ENCODE measurements around the gene SLC25A48.

Gene SLC25A48

DNA sequence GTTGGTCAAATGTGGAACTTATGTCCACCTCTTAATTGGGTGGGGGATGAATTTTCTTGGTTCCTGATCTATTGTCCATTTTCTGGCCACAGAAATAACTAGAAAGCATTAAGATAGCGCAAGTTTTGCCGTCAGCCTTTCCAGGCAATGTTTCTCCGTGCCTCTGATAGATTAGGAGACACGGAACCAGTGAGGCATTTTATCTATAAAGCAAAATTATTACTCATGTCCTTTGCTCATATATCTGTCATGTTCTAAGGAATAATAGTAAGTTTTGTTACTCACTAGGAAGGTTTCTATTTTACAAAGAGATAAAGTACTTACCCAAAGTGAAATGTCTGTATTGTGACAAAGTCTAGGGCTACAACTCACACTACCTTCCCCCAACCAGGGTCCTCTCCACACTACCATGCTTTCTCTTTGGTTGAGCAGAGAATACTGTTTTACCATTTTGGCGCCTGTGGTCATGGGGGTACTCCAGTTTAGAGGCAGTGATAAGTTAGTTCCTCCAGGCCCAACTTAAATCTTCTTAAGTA lies 81.1 kb downstream of the SLC25A48 start:
- Histone ChIP-seq H3K36me3 (ENCODE audit: insufficient read depth, low read length) (no peaks in the 10 kb centered on the region), H3K79me2 (ENCODE audit: insufficient read depth, low read length) (no peaks in the 10 kb centered on the region), H3K9ac (ENCODE audit: low read depth, low read length) (no peak overlapping the region), H3K27ac (ENCODE audit: low read length) (no peak overlapping the region), H3K4me3 (ENCODE audit: low read depth in 1 of 2, low read length in 2 of 2) (no peak overlapping the region), H3K27me3 (ENCODE audit: insufficient read depth, low read length, poor library complexity) (peaks cover 58% of the 10 kb centered on the region), H3K4me2 (ENCODE audit: insufficient read depth, low read length) (no peak overlapping the region), H4K20me1 (ENCODE audit: insufficient read depth, low read length) (no peaks in the 10 kb centered on the region), H2AFZ (ENCODE audit: low read depth, low read length) (no peak overlapping the region), H3K4me1 (ENCODE audit: insufficient read depth, low read length) (no peaks in the 10 kb centered on the region), H3K9me3 (ENCODE audit: insufficient read depth, low read length, severe bottlenecking) (no peaks in the 10 kb centered on the region)
- TF ChIP-seq, protein P1, sequence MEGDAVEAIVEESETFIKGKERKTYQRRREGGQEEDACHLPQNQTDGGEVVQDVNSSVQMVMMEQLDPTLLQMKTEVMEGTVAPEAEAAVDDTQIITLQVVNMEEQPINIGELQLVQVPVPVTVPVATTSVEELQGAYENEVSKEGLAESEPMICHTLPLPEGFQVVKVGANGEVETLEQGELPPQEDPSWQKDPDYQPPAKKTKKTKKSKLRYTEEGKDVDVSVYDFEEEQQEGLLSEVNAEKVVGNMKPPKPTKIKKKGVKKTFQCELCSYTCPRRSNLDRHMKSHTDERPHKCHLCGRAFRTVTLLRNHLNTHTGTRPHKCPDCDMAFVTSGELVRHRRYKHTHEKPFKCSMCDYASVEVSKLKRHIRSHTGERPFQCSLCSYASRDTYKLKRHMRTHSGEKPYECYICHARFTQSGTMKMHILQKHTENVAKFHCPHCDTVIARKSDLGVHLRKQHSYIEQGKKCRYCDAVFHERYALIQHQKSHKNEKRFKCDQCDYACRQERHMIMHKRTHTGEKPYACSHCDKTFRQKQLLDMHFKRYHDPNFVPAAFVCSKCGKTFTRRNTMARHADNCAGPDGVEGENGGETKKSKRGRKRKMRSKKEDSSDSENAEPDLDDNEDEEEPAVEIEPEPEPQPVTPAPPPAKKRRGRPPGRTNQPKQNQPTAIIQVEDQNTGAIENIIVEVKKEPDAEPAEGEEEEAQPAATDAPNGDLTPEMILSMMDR (IDR thresholded peaks at IDR 0.05; ENCODE audit: borderline replicate concordance, extremely low read depth, low read length, poor library complexity, severe bottlenecking): no peak
- TF ChIP-seq EZH2 (IDR thresholded peaks at IDR 0.05; ENCODE audit: borderline replicate concordance, low read depth, low read length, severe bottlenecking): no peak
- DNase-seq: no peak
- ATAC-seq (ENCODE audit: insufficient read depth, low read depth): no peak

DNA sequence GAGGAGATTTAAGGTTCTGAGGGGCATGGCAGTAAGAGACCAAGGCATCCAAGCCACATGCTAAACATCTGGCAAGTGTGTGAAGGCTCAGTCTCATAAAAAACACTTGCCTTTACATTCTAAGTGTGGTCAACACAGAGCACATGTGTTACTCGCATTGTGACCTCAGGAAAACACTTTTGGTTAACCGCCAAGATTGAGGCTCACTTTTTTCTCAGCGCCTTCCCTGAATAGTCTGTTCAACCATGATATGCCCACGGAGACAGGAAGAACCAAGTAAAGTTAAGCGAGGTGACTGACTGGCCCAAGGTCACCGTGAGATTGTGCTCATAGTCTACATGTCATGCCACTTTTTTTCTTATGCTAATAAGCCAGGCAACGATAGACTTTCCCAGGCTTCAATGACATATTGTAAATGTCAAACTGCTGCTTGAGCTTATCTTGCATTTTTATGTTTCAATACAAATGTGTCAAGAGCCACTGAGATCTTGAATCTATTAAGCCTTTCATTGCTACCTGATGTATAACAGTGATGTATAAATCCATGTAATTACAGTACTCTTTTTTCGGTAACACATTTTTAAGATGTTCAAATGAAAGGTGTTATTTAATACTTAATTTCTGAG lies 82.3 kb downstream of the SLC25A48 start:
- no peak for ATAC-seq (ENCODE audit: insufficient read depth, low read depth)
- TF ChIP-seq, protein P1 (IDR thresholded peaks at IDR 0.05; ENCODE audit: borderline replicate concordance, extremely low read depth, low read length, poor library complexity, severe bottlenecking): no peak
- no peak for TF ChIP-seq EZH2 (IDR thresholded peaks at IDR 0.05; ENCODE audit: borderline replicate concordance, low read depth, low read length, severe bottlenecking)

DNA sequence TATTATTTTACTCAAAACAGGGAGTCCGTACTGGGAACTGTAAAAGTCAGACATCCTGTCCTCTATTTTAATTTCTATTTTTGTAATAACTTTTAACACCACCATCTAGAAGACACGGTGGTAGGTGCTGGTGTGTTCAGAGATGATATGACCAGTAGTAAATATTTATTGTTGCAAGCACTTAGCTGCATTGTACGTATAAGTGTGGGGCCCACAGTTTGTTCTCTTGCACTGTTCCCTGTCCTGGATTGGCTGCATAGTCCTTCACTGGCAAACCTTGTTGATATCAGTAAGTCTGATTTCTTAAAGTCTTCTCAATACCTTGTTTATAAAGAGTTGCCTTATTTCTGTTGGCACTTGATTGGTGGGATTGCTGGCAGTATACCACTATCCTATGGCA lies 85.7 kb downstream of the SLC25A48 start:
- H3K9me3 ChIP-seq (ENCODE audit: insufficient read depth, low read length, severe bottlenecking): no peaks in the 10 kb centered on the region
- H3K27ac ChIP-seq (ENCODE audit: low read length): no peak overlapping the region
- no peaks in the 10 kb centered on the region for H3K36me3 ChIP-seq (ENCODE audit: insufficient read depth, low read length)
- no peak overlapping the region for H3K4me3 ChIP-seq (ENCODE audit: low read depth in 1 of 2, low read length in 2 of 2)
- H3K79me2 ChIP-seq (ENCODE audit: insufficient read depth, low read length): no peaks in the 10 kb centered on the region
- H2AFZ ChIP-seq (ENCODE audit: low read depth, low read length): no peak overlapping the region
- ATAC-seq (ENCODE audit: insufficient read depth, low read depth) (no peak), DNase-seq (no peak)
- H3K9ac ChIP-seq (ENCODE audit: low read depth, low read length): no peak overlapping the region
- TF ChIP-seq EZH2 (IDR thresholded peaks at IDR 0.05; ENCODE audit: borderline replicate concordance, low read depth, low read length, severe bottlenecking): no peak
- TF ChIP-seq, protein P1 (IDR thresholded peaks at IDR 0.05; ENCODE audit: borderline replicate concordance, extremely low read depth, low read length, poor library complexity, severe bottlenecking): no peak
- H3K4me2 ChIP-seq (ENCODE audit: insufficient read depth, low read length): no peak overlapping the region
- peaks cover 31% of the 10 kb centered on the region for H3K27me3 ChIP-seq (ENCODE audit: insufficient read depth, low read length, poor library complexity)
- no peaks in the 10 kb centered on the region for H3K4me1 ChIP-seq (ENCODE audit: insufficient read depth, low read length)
- H4K20me1 ChIP-seq (ENCODE audit: insufficient read depth, low read length): no peaks in the 10 kb centered on the region

More for the DNA sequence above, 82.3 kb downstream of the SLC25A48 start:
- DNase-seq: no peak
- H3K79me2 ChIP-seq (ENCODE audit: insufficient read depth, low read length): no peaks in the 10 kb centered on the region
- no peak overlapping the region for H3K4me2 ChIP-seq (ENCODE audit: insufficient read depth, low read length)
- H4K20me1 ChIP-seq (ENCODE audit: insufficient read depth, low read length): no peaks in the 10 kb centered on the region
- H3K27me3 ChIP-seq (ENCODE audit: insufficient read depth, low read length, poor library complexity): peaks cover 56% of the 10 kb centered on the region
- no peaks in the 10 kb centered on the region for H3K9me3 ChIP-seq (ENCODE audit: insufficient read depth, low read length, severe bottlenecking)
- no peaks in the 10 kb centered on the region for H3K4me1 ChIP-seq (ENCODE audit: insufficient read depth, low read length)
- H2AFZ ChIP-seq (ENCODE audit: low read depth, low read length): no peak overlapping the region
- H3K4me3 ChIP-seq (ENCODE audit: low read depth in 1 of 2, low read length in 2 of 2): no peak overlapping the region
- no peak overlapping the region for H3K27ac ChIP-seq (ENCODE audit: low read length)
- H3K9ac ChIP-seq (ENCODE audit: low read depth, low read length): no peak overlapping the region
- H3K36me3 ChIP-seq (ENCODE audit: insufficient read depth, low read length): no peaks in the 10 kb centered on the region
